ENCODE results near the gene GTPBP4. TPM values are rescaled to one million over a fixed set of nuclear protein-coding genes. Genes with fewer than 3 reads are reported as not detected.

Gene GTPBP4
- polyA plus RNA-seq, 1 donor (not counting 4 experiments of a cell fraction or from before 2014, with no cell fraction given) = 70.4 TPM

GRCh38 chr10:945778-946177, 42.5 kb upstream of the GTPBP4 start:
- H3K4me2 ChIP-seq (ENCODE audit: control insufficient read depth, extremely low read depth, insufficient read depth, low read depth, low read length) = no peak overlapping the region
- no peaks in the 10 kb centered on the region for H3K27me3 ChIP-seq (ENCODE audit: control insufficient read depth, extremely low read depth, insufficient read depth, low read length)
- DNase-seq (ENCODE audit: low read depth, low spot score) = no peak
- H2AFZ ChIP-seq (ENCODE audit: control insufficient read depth, low read length) = no peak overlapping the region
- H3K9me1 ChIP-seq (ENCODE audit: control insufficient read depth, extremely low read depth, insufficient read depth, low read length) = no peaks in the 10 kb centered on the region
- TF ChIP-seq EZH2 (IDR thresholded peaks at IDR 0.05; ENCODE audit: low read length) (no peak), CTCF (optimal IDR thresholded peaks at IDR 0.05 in 1 of 3, IDR thresholded peaks at IDR 0.05 in 1 of 3, conservative IDR thresholded peaks at IDR 0.05 in 1 of 3; ENCODE audit: extremely low read depth in 1 of 3, insufficient read depth in 2 of 3, low read length in 3 of 3) (no peak)
- H3K4me3 ChIP-seq (ENCODE audit: control insufficient read depth in 2 of 3, extremely low read depth in 1 of 3, insufficient read depth in 2 of 3, low read depth in 1 of 3, low read length in 3 of 3) = no peak overlapping the region
- dilution Hi-C loops (cut with MboI; ENCODE audit: extremely low pct_ligation_motif_present, low sequenced_read_pairs) = no loop called here
- peaks cover 10% of the 10 kb centered on the region for H3K4me1 ChIP-seq (ENCODE audit: control insufficient read depth, extremely low read depth, insufficient read depth, low read length)
- H3K9me3 ChIP-seq (ENCODE audit: control insufficient read depth, low read depth, low read length) = no peaks in the 10 kb centered on the region
- no peaks in the 10 kb centered on the region for H4K20me1 ChIP-seq (ENCODE audit: control insufficient read depth, extremely low read depth, insufficient read depth, low read length)
- H3K79me2 ChIP-seq (ENCODE audit: control insufficient read depth, insufficient read depth, low read length) = no peaks in the 10 kb centered on the region
- no peaks in the 10 kb centered on the region for H3K36me3 ChIP-seq (ENCODE audit: control insufficient read depth in 2 of 2, extremely low read depth in 1 of 2, insufficient read depth in 2 of 2, low read length in 2 of 2)
- no peak overlapping the region for H3K9ac ChIP-seq (ENCODE audit: control insufficient read depth, extremely low read depth, insufficient read depth, low read length)
- H3K27ac ChIP-seq (ENCODE audit: control insufficient read depth, insufficient read depth, low read length) = no peak overlapping the region
- no peak for FAIRE-seq

DNA sequence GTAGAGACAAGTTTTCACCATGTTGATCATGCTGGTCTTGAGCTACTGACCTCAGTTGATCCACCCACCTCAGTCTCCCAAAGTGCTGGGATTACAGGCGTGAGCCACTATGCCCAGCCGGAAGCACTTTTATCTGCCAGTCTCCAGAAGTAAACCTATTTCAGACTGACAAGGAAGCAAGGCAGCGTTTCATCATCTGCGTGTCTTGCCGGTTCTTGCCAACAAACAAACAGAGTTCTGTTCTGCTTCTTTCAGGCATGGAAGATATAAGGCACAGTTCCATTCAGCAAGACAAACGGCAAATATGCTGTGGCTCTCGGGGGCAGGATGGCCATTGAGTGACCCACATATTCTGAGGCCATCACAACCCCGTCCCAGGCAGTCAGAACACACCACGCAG, 41.2 kb upstream of the GTPBP4 start:
- H3K27me3 ChIP-seq (ENCODE audit: control insufficient read depth, extremely low read depth, insufficient read depth, low read length) = no peaks in the 10 kb centered on the region
- H2AFZ ChIP-seq (ENCODE audit: control insufficient read depth, low read length) = no peak overlapping the region
- peaks cover 10% of the 10 kb centered on the region for H3K4me1 ChIP-seq (ENCODE audit: control insufficient read depth, extremely low read depth, insufficient read depth, low read length)
- H4K20me1 ChIP-seq (ENCODE audit: control insufficient read depth, extremely low read depth, insufficient read depth, low read length) = no peaks in the 10 kb centered on the region
- no peak overlapping the region for H3K4me2 ChIP-seq (ENCODE audit: control insufficient read depth, extremely low read depth, insufficient read depth, low read depth, low read length)
- H3K9me1 ChIP-seq (ENCODE audit: control insufficient read depth, extremely low read depth, insufficient read depth, low read length) = no peaks in the 10 kb centered on the region
- no peaks in the 10 kb centered on the region for H3K9me3 ChIP-seq (ENCODE audit: control insufficient read depth, low read depth, low read length)
- TF ChIP-seq CTCF (optimal IDR thresholded peaks at IDR 0.05 in 1 of 3, IDR thresholded peaks at IDR 0.05 in 1 of 3, conservative IDR thresholded peaks at IDR 0.05 in 1 of 3; ENCODE audit: extremely low read depth in 1 of 3, insufficient read depth in 2 of 3, low read length in 3 of 3) (no peak), EZH2 (IDR thresholded peaks at IDR 0.05; ENCODE audit: low read length) (no peak)
- H3K9ac ChIP-seq (ENCODE audit: control insufficient read depth, extremely low read depth, insufficient read depth, low read length) = no peak overlapping the region
- FAIRE-seq (no peak), DNase-seq (ENCODE audit: low read depth, low spot score) (no peak)
- no peaks in the 10 kb centered on the region for H3K36me3 ChIP-seq (ENCODE audit: control insufficient read depth in 2 of 2, extremely low read depth in 1 of 2, insufficient read depth in 2 of 2, low read length in 2 of 2)
- no peak overlapping the region for H3K27ac ChIP-seq (ENCODE audit: control insufficient read depth, insufficient read depth, low read length)
- H3K4me3 ChIP-seq (ENCODE audit: control insufficient read depth in 2 of 3, extremely low read depth in 1 of 3, insufficient read depth in 2 of 3, low read depth in 1 of 3, low read length in 3 of 3) = no peak overlapping the region
- H3K79me2 ChIP-seq (ENCODE audit: control insufficient read depth, insufficient read depth, low read length) = no peaks in the 10 kb centered on the region
- dilution Hi-C loops (cut with MboI; ENCODE audit: extremely low pct_ligation_motif_present, low sequenced_read_pairs) = no loop called here
